Liver (tissue), 3 donors: ENCODE results near the gene RNF220.

ENCODE experiments used
- CTCF ChIP-seq: fragments of 150-350 bp; IDR thresholded peaks from 2 replicates; pipeline ENCODE4 v1.5.1; 2017; ENCODE audit warnings: improper control_type of control experiment, low read depth, low read length; ENCODE audit not compliant: missing input control
- EGR1 ChIP-seq, 2 donors: IDR thresholded peaks; 2 replicates each; pipeline ENCODE4 v1.6.1; 2016 to 2018; ENCODE audit warnings: antibody characterized with exemption in 2 of 2, low read depth in 2 of 2
- FOXA1 ChIP-seq: IDR thresholded peaks from 2 replicates; pipeline ENCODE4 v1.6.1; 2016; ENCODE audit warnings: antibody characterized with exemption
- GABPA ChIP-seq, 2 donors: IDR thresholded peaks in 1 of 2; conservative IDR thresholded peaks in 1 of 2; 2 replicates each; pipeline ENCODE4 v1.6.1; 2016; ENCODE audit warnings: antibody characterized with exemption in 2 of 2, mild to moderate bottlenecking in 1 of 2, moderate library complexity in 1 of 2
- HNF4A ChIP-seq, 2 donors: conservative IDR thresholded peaks; 2 replicates each; pipeline ENCODE4 v1.6.1; 2016; ENCODE audit warnings: antibody characterized with exemption in 2 of 2, mild to moderate bottlenecking in 2 of 2
- JUND ChIP-seq, 2 donors: IDR thresholded peaks; 2 replicates each; pipeline ENCODE4 v1.6.1; 2016; ENCODE audit warnings: antibody characterized with exemption in 2 of 2
- RAD21 ChIP-seq, 2 donors: IDR thresholded peaks; 2 replicates each; pipeline ENCODE4 v1.6.1; 2016; ENCODE audit warnings: antibody characterized with exemption in 2 of 2, mild to moderate bottlenecking in 2 of 2
- RXRA ChIP-seq, 2 donors: IDR thresholded peaks; 2 replicates each; pipeline ENCODE4 v1.6.1; 2017 to 2018; ENCODE audit warnings: antibody characterized with exemption in 2 of 2, mild to moderate bottlenecking in 1 of 2
- TAF1 ChIP-seq: conservative IDR thresholded peaks from 2 replicates; pipeline ENCODE4 v1.6.1; 2016; ENCODE audit warnings: antibody characterized with exemption, mild to moderate bottlenecking
- YY1 ChIP-seq: IDR thresholded peaks from 2 replicates; pipeline ENCODE4 v1.6.1; 2016; ENCODE audit warnings: antibody characterized with exemption, mild to moderate bottlenecking
- ZBTB33 ChIP-seq: IDR thresholded peaks from 2 replicates; pipeline ENCODE4 v1.6.1; 2016; ENCODE audit warnings: antibody characterized with exemption
- TF ChIP-seq, protein P1 (sequence below): IDR thresholded peaks from 2 replicates; pipeline ENCODE4 v1.6.1; 2016; ENCODE audit warnings: antibody characterized with exemption, mild to moderate bottlenecking
- TF ChIP-seq, protein P2 (sequence below): IDR thresholded peaks from 2 replicates; pipeline ENCODE4 v1.6.1; 2016; ENCODE audit warnings: antibody characterized with exemption
- donor health status: healthy.
- donor health status: healthy.

GRCh38 chr1:44698138-44698537, 293.1 kb downstream of the RNF220 start:
- TF ChIP-seq CTCF (no peak), FOXA1 (no peak), JUND (IDR thresholded peaks at IDR 0.05) (no peak), ZBTB33 (no peak), GABPA (IDR thresholded peaks at IDR 0.05 in 1 of 2, conservative IDR thresholded peaks at IDR 0.05 in 1 of 2) (no peak), YY1 (no peak), EGR1 (IDR thresholded peaks at IDR 0.05; ENCODE audit: low read depth in 2 of 2) (no peak), TAF1 (no peak), RAD21 (IDR thresholded peaks at IDR 0.05) (no peak), HNF4A (conservative IDR thresholded peaks at IDR 0.05) (no peak), RXRA (IDR thresholded peaks at IDR 0.05) (no peak)
- TF ChIP-seq, protein P1, sequence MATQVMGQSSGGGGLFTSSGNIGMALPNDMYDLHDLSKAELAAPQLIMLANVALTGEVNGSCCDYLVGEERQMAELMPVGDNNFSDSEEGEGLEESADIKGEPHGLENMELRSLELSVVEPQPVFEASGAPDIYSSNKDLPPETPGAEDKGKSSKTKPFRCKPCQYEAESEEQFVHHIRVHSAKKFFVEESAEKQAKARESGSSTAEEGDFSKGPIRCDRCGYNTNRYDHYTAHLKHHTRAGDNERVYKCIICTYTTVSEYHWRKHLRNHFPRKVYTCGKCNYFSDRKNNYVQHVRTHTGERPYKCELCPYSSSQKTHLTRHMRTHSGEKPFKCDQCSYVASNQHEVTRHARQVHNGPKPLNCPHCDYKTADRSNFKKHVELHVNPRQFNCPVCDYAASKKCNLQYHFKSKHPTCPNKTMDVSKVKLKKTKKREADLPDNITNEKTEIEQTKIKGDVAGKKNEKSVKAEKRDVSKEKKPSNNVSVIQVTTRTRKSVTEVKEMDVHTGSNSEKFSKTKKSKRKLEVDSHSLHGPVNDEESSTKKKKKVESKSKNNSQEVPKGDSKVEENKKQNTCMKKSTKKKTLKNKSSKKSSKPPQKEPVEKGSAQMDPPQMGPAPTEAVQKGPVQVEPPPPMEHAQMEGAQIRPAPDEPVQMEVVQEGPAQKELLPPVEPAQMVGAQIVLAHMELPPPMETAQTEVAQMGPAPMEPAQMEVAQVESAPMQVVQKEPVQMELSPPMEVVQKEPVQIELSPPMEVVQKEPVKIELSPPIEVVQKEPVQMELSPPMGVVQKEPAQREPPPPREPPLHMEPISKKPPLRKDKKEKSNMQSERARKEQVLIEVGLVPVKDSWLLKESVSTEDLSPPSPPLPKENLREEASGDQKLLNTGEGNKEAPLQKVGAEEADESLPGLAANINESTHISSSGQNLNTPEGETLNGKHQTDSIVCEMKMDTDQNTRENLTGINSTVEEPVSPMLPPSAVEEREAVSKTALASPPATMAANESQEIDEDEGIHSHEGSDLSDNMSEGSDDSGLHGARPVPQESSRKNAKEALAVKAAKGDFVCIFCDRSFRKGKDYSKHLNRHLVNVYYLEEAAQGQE: no peak
- TF ChIP-seq, protein P2, sequence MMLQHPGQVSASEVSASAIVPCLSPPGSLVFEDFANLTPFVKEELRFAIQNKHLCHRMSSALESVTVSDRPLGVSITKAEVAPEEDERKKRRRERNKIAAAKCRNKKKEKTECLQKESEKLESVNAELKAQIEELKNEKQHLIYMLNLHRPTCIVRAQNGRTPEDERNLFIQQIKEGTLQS: no peak
